Suprapubic skin (tissue), 4 donors: ENCODE data around the gene AFG1L. TPM values are rescaled to one million over a fixed set of nuclear protein-coding genes. Genes with fewer than 3 reads are reported as not detected.

Experiments used
- DNase-seq, 2 donors: peaks; one replicate each; pipeline ENCODE4 v3.0.0-alpha.2; 2019; ENCODE audit warnings: low spot score in 2 of 2
- H3K27ac ChIP-seq: fragments of 200-600 bp; sonication (generic); one replicate; pipeline ENCODE4 v1.5.1; 2019
- H3K27me3 ChIP-seq: fragments of 200-600 bp; sonication (generic); one replicate; pipeline ENCODE4 v1.5.1; 2019
- H3K36me3 ChIP-seq: fragments of 200-600 bp; sonication (generic); one replicate; pipeline ENCODE4 v1.5.1; 2019
- H3K4me1 ChIP-seq: fragments of 200-600 bp; sonication (generic); one replicate; pipeline ENCODE4 v1.5.1; 2019
- H3K4me3 ChIP-seq: fragments of 200-600 bp; sonication (generic); one replicate; pipeline ENCODE4 v1.5.1; 2019; ENCODE audit warnings: mild to moderate bottlenecking
- H3K9me3 ChIP-seq: fragments of 200-600 bp; sonication (generic); one replicate; pipeline ENCODE4 v1.5.1; 2019
- CTCF ChIP-seq, 2 donors: fragments of 200-600 bp in 1 of 2; fragments of 450-650 bp in 1 of 2; sonication (generic) in 1 of 2; IDR thresholded peaks; one replicate each; pipeline ENCODE4 v1.5.1; 2016 to 2019; ENCODE audit warnings: antibody characterized with exemption in 2 of 2, mild to moderate bottlenecking in 1 of 2, moderate library complexity in 1 of 2
- EP300 ChIP-seq: sonication (generic); formaldehyde crosslinking; IDR thresholded peaks from one replicate; pipeline ENCODE4 v1.6.1; 2017; ENCODE audit warnings: antibody characterized with exemption
- POLR2A ChIP-seq, 2 donors: fragments of 450-650 bp; IDR thresholded peaks; one replicate each; pipeline ENCODE4 v1.6.1; 2017; ENCODE audit warnings: antibody characterized with exemption in 2 of 2, mild to moderate bottlenecking in 2 of 2, moderate library complexity in 2 of 2
- POLR2AphosphoS5 ChIP-seq, 3 donors: sonication (generic); formaldehyde crosslinking; IDR thresholded peaks; one replicate each; pipeline ENCODE4 v1.6.1; 2017; ENCODE audit warnings: antibody characterized with exemption in 3 of 3
- WGBS: methylation state at CpG from one replicate; pipeline ENCODE4 v1.1.5; 2018; 5-methylcytosine and 5-hydroxymethylcytosine counted together
- total RNA-seq, 4 donors: library from RNA; depleted of rRNA; stranded (reverse); fragments of >200 nt; gene quantifications; one replicate each; pipeline ENCODE4 v1.1.0, GENCODE V29; 2016

The AFG1L gene
- total RNA-seq, 4 donors from 2014 or later: 1.3 to 7.4 (median 3.0) TPM

- H3K9me3 ChIP-seq: no peaks in the 10 kb centered on the region
- no peak overlapping the region for H3K4me3 ChIP-seq
- TF ChIP-seq EP300: no peak
- no peak for TF ChIP-seq POLR2AphosphoS5 (IDR thresholded peaks at IDR 0.05)
- no peak for TF ChIP-seq CTCF (IDR thresholded peaks at IDR 0.05)
- no peak for TF ChIP-seq POLR2A (IDR thresholded peaks at IDR 0.05)
- no peaks in the 10 kb centered on the region for H3K27me3 ChIP-seq
- 98% methylated on average over 2 of the region's 2 CpGs for WGBS
- no peak for DNase-seq
- peaks cover 5% of the 10 kb centered on the region for H3K36me3 ChIP-seq
- H3K4me1 ChIP-seq: no peaks in the 10 kb centered on the region
- H3K27ac ChIP-seq: no peak overlapping the region
These were observed 36.0 kb downstream of the AFG1L start for GRCh38 chr6:108330806-108331205.

GRCh38 chr6:108331982-108332381 lies 37.1 kb downstream of the AFG1L start:
- Histone ChIP-seq H3K27ac (no peak overlapping the region), H3K36me3 (peaks cover 5% of the 10 kb centered on the region), H3K27me3 (no peaks in the 10 kb centered on the region), H3K4me3 (no peak overlapping the region), H3K9me3 (no peaks in the 10 kb centered on the region), H3K4me1 (no peaks in the 10 kb centered on the region)
- TF ChIP-seq CTCF (IDR thresholded peaks at IDR 0.05): no peak
- no peak for TF ChIP-seq POLR2AphosphoS5 (IDR thresholded peaks at IDR 0.05)
- TF ChIP-seq EP300: no peak
- TF ChIP-seq POLR2A (IDR thresholded peaks at IDR 0.05): no peak
- DNase-seq: no peak

- no peaks in the 10 kb centered on the region for H3K9me3 ChIP-seq
- 81% methylated on average over 3 of the region's 3 CpGs for WGBS
- H3K27me3 ChIP-seq: no peaks in the 10 kb centered on the region
- no peak for TF ChIP-seq POLR2A (IDR thresholded peaks at IDR 0.05)
- TF ChIP-seq POLR2AphosphoS5 (IDR thresholded peaks at IDR 0.05): no peak
- no peak for TF ChIP-seq EP300
- H3K36me3 ChIP-seq: no peaks in the 10 kb centered on the region
- no peak overlapping the region for H3K27ac ChIP-seq
- H3K4me3 ChIP-seq: no peak overlapping the region
- H3K4me1 ChIP-seq: no peaks in the 10 kb centered on the region
- no peak for DNase-seq
These were observed 42.1 kb downstream of the AFG1L start for GRCh38 chr6:108336971-108337370.

- DNase-seq: no peak
- Histone ChIP-seq H3K9me3 (no peaks in the 10 kb centered on the region), H3K36me3 (no peaks in the 10 kb centered on the region), H3K27ac (no peak overlapping the region), H3K27me3 (no peaks in the 10 kb centered on the region), H3K4me1 (no peaks in the 10 kb centered on the region), H3K4me3 (no peak overlapping the region)
- 80% methylated on average over 3 of the region's 3 CpGs for WGBS
- TF ChIP-seq CTCF (IDR thresholded peaks at IDR 0.05) (no peak), POLR2AphosphoS5 (IDR thresholded peaks at IDR 0.05) (no peak), POLR2A (IDR thresholded peaks at IDR 0.05) (no peak)
These were observed 42.9 kb downstream of the AFG1L start for GRCh38 chr6:108337721-108338120.

GRCh38 chr6:108341372-108341771 lies 46.5 kb downstream of the AFG1L start:
- Histone ChIP-seq H3K9me3 (no peaks in the 10 kb centered on the region), H3K4me1 (no peaks in the 10 kb centered on the region), H3K27ac (no peak overlapping the region), H3K27me3 (no peaks in the 10 kb centered on the region), H3K4me3 (no peak overlapping the region), H3K36me3 (no peaks in the 10 kb centered on the region)
- 95% methylated on average over 2 of the region's 2 CpGs for WGBS
- TF ChIP-seq EP300: no peak
- no peak for TF ChIP-seq POLR2AphosphoS5 (IDR thresholded peaks at IDR 0.05)
- no peak for TF ChIP-seq POLR2A (IDR thresholded peaks at IDR 0.05)
- no peak for TF ChIP-seq CTCF (IDR thresholded peaks at IDR 0.05)
- DNase-seq: no peak

GRCh38 chr6:108343894-108344293 lies 49.0 kb downstream of the AFG1L start:
- Histone ChIP-seq H3K27ac (no peak overlapping the region), H3K9me3 (no peaks in the 10 kb centered on the region), H3K36me3 (no peaks in the 10 kb centered on the region), H3K27me3 (no peaks in the 10 kb centered on the region), H3K4me1 (no peaks in the 10 kb centered on the region), H3K4me3 (no peak overlapping the region)
- DNase-seq: no peak
- 96% methylated on average over 5 of the region's 5 CpGs for WGBS
- no peak for TF ChIP-seq POLR2A (IDR thresholded peaks at IDR 0.05)
- no peak for TF ChIP-seq POLR2AphosphoS5 (IDR thresholded peaks at IDR 0.05)
- TF ChIP-seq EP300: no peak
- TF ChIP-seq CTCF (IDR thresholded peaks at IDR 0.05): no peak
